Chondrocyte (in vitro differentiated cells): Measurements from ENCODE around the gene GLB1L2. TPM values are rescaled to one million over a fixed set of nuclear protein-coding genes. Genes with fewer than 3 reads are reported as not detected.

Experiments
- DNase-seq: peaks from one replicate; pipeline ENCODE4 v3.0.0; 2021; ENCODE audit warnings: mixed read lengths, low spot score
- H3K27ac Mint-ChIP-seq: one replicate; pipeline ENCODE4 v1.8.0; 2021; ENCODE audit warnings: mild to moderate bottlenecking, moderate library complexity, mixed read lengths; ENCODE audit not compliant: unreplicated experiment
- H3K27me3 Mint-ChIP-seq: 2 replicates; pipeline ENCODE4 v1.8.0; 2021; ENCODE audit warnings: low read depth, mixed read lengths
- H3K36me3 Mint-ChIP-seq: 2 replicates; pipeline ENCODE4 v1.8.0; 2021; ENCODE audit warnings: low read depth, mixed read lengths
- H3K4me1 Mint-ChIP-seq: 2 replicates; pipeline ENCODE4 v1.8.0; 2021; ENCODE audit warnings: low read depth, mild to moderate bottlenecking, mixed read lengths
- H3K4me3 Mint-ChIP-seq: one replicate; pipeline ENCODE4 v1.8.0; 2021; ENCODE audit warnings: mild to moderate bottlenecking, moderate library complexity, mixed read lengths; ENCODE audit not compliant: unreplicated experiment
- H3K9me3 Mint-ChIP-seq: 2 replicates; pipeline ENCODE4 v1.8.0; 2021; ENCODE audit warnings: low read depth, mixed read lengths
- total RNA-seq: library from RNA; stranded (reverse); gene quantifications from 3 replicates; pipeline ENCODE4 v1.2.1, GENCODE V29; 2021
- TF ChIP-seq, protein P1 (sequence below): fragments of 200-600 bp; sonication (generic); IDR thresholded peaks from 2 replicates; pipeline ENCODE4 v1.5.0; 2021; ENCODE audit warnings: antibody characterized with exemption, mild to moderate bottlenecking, moderate library complexity

GLB1L2 gene
- total RNA-seq, 1 donor from 2014 or later: 0.35 TPM

- no peaks in the 10 kb centered on the region for H3K4me1 Mint-ChIP-seq
- H3K36me3 Mint-ChIP-seq: no peaks in the 10 kb centered on the region
- H3K27me3 Mint-ChIP-seq: peaks cover 45% of the 10 kb centered on the region
- H3K9me3 Mint-ChIP-seq: no peaks in the 10 kb centered on the region
- no peak for DNase-seq
- TF ChIP-seq, protein P1, sequence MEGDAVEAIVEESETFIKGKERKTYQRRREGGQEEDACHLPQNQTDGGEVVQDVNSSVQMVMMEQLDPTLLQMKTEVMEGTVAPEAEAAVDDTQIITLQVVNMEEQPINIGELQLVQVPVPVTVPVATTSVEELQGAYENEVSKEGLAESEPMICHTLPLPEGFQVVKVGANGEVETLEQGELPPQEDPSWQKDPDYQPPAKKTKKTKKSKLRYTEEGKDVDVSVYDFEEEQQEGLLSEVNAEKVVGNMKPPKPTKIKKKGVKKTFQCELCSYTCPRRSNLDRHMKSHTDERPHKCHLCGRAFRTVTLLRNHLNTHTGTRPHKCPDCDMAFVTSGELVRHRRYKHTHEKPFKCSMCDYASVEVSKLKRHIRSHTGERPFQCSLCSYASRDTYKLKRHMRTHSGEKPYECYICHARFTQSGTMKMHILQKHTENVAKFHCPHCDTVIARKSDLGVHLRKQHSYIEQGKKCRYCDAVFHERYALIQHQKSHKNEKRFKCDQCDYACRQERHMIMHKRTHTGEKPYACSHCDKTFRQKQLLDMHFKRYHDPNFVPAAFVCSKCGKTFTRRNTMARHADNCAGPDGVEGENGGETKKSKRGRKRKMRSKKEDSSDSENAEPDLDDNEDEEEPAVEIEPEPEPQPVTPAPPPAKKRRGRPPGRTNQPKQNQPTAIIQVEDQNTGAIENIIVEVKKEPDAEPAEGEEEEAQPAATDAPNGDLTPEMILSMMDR: no peak
- no peak overlapping the region for H3K4me3 Mint-ChIP-seq
- no peak overlapping the region for H3K27ac Mint-ChIP-seq
Observed at GRCh38 chr11:134417871-134418840, 86.4 kb downstream of the GLB1L2 start.

DNA sequence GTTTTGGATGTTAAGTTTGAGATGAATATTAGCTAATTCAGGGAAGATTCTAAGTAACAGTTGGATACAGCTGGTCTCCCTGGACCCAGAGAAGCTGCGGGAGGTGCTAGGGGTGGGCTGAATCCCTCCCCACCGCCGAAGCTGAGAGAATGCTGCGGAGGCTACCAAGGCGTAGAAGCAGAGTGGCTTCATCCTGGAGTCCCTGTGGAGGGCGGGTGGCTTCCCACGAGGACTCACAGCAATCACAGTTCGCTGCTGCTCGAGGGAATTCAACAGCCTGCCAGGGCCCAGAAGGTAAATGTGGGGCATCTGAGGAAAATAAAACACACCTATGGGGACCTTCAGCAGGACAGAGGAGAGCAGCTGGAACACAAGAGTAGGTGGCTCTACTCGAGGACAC is 91.3 kb downstream of the GLB1L2 start:
- no peaks in the 10 kb centered on the region for H3K4me1 Mint-ChIP-seq
- TF ChIP-seq, protein P1: no peak

GRCh38 chr11:134425413-134425812 is 93.6 kb downstream of the GLB1L2 start:
- Mint-ChIP-seq H3K9me3 (no peaks in the 10 kb centered on the region), H3K36me3 (no peaks in the 10 kb centered on the region), H3K27me3 (peaks cover 34% of the 10 kb centered on the region), H3K27ac (no peak overlapping the region), H3K4me3 (no peak overlapping the region), H3K4me1 (no peaks in the 10 kb centered on the region)
- DNase-seq: no peak
- TF ChIP-seq, protein P1: no peak

More for the DNA sequence above, 91.3 kb downstream of the GLB1L2 start:
- no peak for DNase-seq
- Mint-ChIP-seq H3K36me3 (no peaks in the 10 kb centered on the region), H3K4me3 (no peak overlapping the region), H3K27ac (no peak overlapping the region), H3K27me3 (peaks cover 39% of the 10 kb centered on the region), H3K9me3 (no peaks in the 10 kb centered on the region)

Other genes starting within 250 kb of the GLB1L2 start
- 13.2 to 24.3 TPM (median 17.0 TPM) in 3 replicates for gene NCAPD3, start 108.0 kb upstream of the GLB1L2 start, total RNA-seq
- 49.1 to 54.5 TPM (median 50.4 TPM) in 3 replicates for gene VPS26B, start 107.3 kb upstream of the GLB1L2 start, total RNA-seq
- 25.4 to 27.8 TPM (median 25.5 TPM) in 3 replicates for gene THYN1, start 78.6 kb upstream of the GLB1L2 start, total RNA-seq
- gene ACAD8, start 78.4 kb upstream of the GLB1L2 start, total RNA-seq: 14.9 to 21.1 TPM (median 17.0 TPM) in 3 replicates
- gene GLB1L3, start 55.6 kb upstream of the GLB1L2 start, total RNA-seq: not detected in 3 replicates
- 0.27 to 0.62 TPM (median 0.37 TPM) in 3 replicates for gene B3GAT1, start 80.3 kb downstream of the GLB1L2 start, total RNA-seq